ENCODE measurements around the gene EFCAB6.

EFCAB6 gene

DNA sequence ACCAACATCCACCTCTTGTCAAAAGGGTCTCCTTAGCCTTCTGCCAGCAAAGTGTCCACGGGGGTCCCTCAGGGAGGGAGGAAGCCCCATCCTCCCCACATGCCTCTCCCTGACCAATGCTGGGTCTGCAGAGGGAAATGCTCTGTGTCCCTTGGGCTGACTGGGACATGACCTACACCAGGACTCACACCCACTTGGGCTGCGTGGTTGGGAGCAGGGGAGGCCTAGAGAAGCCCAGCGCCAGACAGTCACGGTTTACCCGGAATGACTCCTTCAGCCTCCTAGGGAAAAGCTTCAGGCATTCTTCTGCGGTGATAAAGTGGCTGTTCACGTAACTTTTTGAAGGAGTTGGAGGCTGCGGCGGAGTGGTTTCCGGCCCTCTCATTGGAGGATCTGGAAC lies 180.3 kb downstream of the EFCAB6 start:
- Histone ChIP-seq H3K4me3 (replicated peaks; ENCODE audit: low read depth, low read length) (no peak overlapping the region), H3K27me3 (replicated peaks; ENCODE audit: control insufficient read depth, insufficient read depth, low read length) (no peaks in the 10 kb centered on the region; the same call in none of the 2 replicates), H3K36me3 (ENCODE audit: control insufficient read depth, insufficient read depth, low read length) (no peaks in the 10 kb centered on the region)
- no peak for DNase-seq (ENCODE audit: extremely low read depth, insufficient read length)
- TF ChIP-seq CTCF (IDR thresholded peaks at IDR 0.05; ENCODE audit: insufficient read depth, low read length, poor library complexity, severe bottlenecking), result no peak

DNA sequence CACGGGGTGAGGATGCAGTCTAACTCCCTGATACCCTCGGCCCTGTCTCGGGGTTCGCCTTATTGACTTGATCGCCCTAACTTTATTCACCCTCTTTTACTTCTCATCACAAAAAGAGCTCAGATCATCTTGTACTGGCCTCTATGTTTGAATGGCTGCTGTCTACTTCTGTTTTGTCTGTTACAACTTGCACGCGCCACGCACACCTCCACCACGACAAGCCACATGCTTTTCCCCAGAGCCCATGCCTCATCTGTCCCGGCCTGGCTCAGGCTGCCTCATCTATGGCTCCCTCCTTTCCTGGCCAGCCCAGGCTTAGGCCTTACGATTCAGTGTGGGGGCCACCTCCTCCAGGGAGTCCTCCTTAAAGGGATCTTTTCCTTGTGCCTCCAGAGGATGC lies 180.9 kb downstream of the EFCAB6 start:
- H3K27me3 ChIP-seq (replicated peaks; ENCODE audit: control insufficient read depth, insufficient read depth, low read length), result no peaks in the 10 kb centered on the region; the same call in none of the 2 replicates
- H3K36me3 ChIP-seq (ENCODE audit: control insufficient read depth, insufficient read depth, low read length), result no peaks in the 10 kb centered on the region
- TF ChIP-seq CTCF (IDR thresholded peaks at IDR 0.05; ENCODE audit: insufficient read depth, low read length, poor library complexity, severe bottlenecking), result no peak
- no peak overlapping the region for H3K4me3 ChIP-seq (replicated peaks; ENCODE audit: low read depth, low read length)
- no peak for DNase-seq (ENCODE audit: extremely low read depth, insufficient read length)

- no peak for DNase-seq (ENCODE audit: extremely low read depth, insufficient read length)
- no peaks in the 10 kb centered on the region; the same call in none of the 2 replicates for H3K27me3 ChIP-seq (replicated peaks; ENCODE audit: control insufficient read depth, insufficient read depth, low read length)
- TF ChIP-seq CTCF (IDR thresholded peaks at IDR 0.05; ENCODE audit: insufficient read depth, low read length, poor library complexity, severe bottlenecking), result no peak
- H3K36me3 ChIP-seq (ENCODE audit: control insufficient read depth, insufficient read depth, low read length), result no peaks in the 10 kb centered on the region
- H3K4me3 ChIP-seq (replicated peaks; ENCODE audit: low read depth, low read length), result no peak overlapping the region
Observed at GRCh38 chr22:43630451-43630850, 181.7 kb downstream of the EFCAB6 start.

GRCh38 chr22:43628250-43628649 lies 183.9 kb downstream of the EFCAB6 start:
- TF ChIP-seq CTCF (IDR thresholded peaks at IDR 0.05; ENCODE audit: insufficient read depth, low read length, poor library complexity, severe bottlenecking), result no peak
- no peak for DNase-seq (ENCODE audit: extremely low read depth, insufficient read length)
- Histone ChIP-seq H3K4me3 (replicated peaks; ENCODE audit: low read depth, low read length) (no peak overlapping the region), H3K36me3 (ENCODE audit: control insufficient read depth, insufficient read depth, low read length) (no peaks in the 10 kb centered on the region), H3K27me3 (replicated peaks; ENCODE audit: control insufficient read depth, insufficient read depth, low read length) (no peaks in the 10 kb centered on the region; the same call in 1 of the 2 replicates)

DNA sequence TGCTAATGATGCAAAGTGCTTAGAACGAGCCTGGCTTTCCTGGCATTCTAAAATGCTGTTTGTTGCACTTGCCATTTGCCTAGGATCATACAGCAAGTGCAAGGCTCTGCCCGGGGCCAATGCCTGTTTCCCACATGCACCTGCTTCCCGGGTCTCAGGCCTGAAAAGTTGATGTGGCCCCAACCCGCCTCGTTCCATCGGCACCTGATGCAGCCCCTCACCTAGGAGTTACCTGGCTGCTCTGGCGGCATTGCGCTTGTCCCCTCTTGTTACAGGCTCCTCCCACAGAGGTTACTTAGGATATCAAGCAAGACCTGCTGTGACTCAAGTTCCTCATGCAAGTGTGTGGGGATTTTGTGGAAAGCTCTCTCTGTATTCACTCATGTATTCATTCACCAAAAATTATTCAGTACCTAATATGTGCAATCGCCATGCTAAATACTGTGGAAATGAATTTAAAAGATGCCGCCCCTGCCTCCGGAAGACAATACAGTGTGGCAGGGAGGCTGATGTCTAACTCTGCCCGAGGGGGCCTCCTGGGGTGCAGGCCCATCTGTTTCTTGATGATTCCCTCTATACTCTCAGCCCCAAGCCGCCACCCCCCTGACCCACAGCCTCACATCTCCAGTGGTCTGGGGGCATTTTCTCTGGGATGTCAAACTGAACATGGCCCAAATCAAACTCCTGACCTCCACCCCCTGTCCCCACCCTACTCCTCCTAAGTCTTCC lies 184.5 kb downstream of the EFCAB6 start:
- Histone ChIP-seq H3K27me3 (replicated peaks; ENCODE audit: control insufficient read depth, insufficient read depth, low read length) (no peaks in the 10 kb centered on the region; the same call in 1 of the 2 replicates), H3K4me3 (replicated peaks; ENCODE audit: low read depth, low read length) (no peak overlapping the region), H3K36me3 (ENCODE audit: control insufficient read depth, insufficient read depth, low read length) (no peaks in the 10 kb centered on the region)
- no peak for TF ChIP-seq CTCF (IDR thresholded peaks at IDR 0.05; ENCODE audit: insufficient read depth, low read length, poor library complexity, severe bottlenecking)
- DNase-seq (ENCODE audit: extremely low read depth, insufficient read length), result no peak

Measured in GM06990 (cell line).